Stimulated activated CD8-positive, alpha-beta memory T cell treated with anti-CD3 and anti-CD28 coated beads, Interleukin-4, amount 100 ng/mL, for 24 hours (primary cell): ENCODE results near the gene IFNA17.
"Not testable (repeated sequence)": the region's sequence is repeated elsewhere in the genome, so short reads cannot be mapped to it uniquely, and the experiment has no call there.

Source experiments
- DNase-seq: peaks from one replicate; pipeline ENCODE4 v3.0.0-alpha.2; 2020; ENCODE audit warnings: low read depth

IFNA17 gene

GRCh38 chr9:21210311-21210710 is 17.7 kb downstream of the IFNA17 start:
- DNase-seq: no peak

DNA sequence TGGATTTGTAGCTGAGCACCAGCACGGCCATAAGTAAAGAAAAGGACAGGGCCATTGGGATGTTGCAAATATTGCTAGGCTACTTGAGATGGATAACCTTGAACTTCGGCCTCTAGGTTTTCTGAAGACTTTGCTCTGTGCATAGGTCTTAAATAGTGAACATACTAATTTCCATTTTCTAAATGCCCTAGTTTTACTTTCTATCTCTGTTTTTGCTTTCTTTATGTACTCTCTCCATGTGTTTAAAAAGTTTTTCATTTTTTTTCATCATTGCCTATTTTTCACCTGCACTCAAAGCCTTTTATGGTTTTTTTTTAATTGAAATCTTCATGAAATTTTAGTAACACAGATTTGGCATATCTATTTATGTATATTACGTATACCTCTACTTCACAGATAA is 21.0 kb downstream of the IFNA17 start, which contains the start of gene IFNA10:
IFNA10 (minus strand) TSS at position 101 of the 400 bp plus-strand sequence; CDS start at position 55, 46 bp downstream.
- DNase-seq: not testable (repeated sequence)

GRCh38 chr9:21205204-21205603 is 22.8 kb downstream of the IFNA17 start:
- no peak for DNase-seq

DNA sequence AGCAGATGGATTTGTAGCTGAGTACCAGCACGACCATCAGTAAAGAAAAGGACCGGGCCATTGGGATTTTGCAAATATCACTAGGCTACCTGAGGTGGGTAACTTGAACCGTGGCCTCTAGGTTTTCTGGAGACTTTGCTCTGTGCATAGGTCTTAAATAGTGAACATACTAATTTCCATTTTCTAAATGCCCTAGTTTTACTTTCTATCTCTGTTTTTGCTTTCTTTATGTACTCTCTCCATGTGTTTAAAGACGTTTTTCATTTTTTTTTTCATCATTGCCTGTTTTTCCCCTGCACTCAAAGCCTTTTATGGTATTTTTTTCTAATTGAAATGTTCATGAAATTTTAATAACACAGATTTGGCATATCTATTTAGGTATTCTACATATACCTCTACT is 25.9 kb downstream of the IFNA17 start, which contains the start of gene IFNA7:
IFNA7 (minus strand) TSS at position 101 of the 400 bp plus-strand sequence; CDS start at position 61, 40 bp downstream.
- DNase-seq: not testable (repeated sequence)

DNA sequence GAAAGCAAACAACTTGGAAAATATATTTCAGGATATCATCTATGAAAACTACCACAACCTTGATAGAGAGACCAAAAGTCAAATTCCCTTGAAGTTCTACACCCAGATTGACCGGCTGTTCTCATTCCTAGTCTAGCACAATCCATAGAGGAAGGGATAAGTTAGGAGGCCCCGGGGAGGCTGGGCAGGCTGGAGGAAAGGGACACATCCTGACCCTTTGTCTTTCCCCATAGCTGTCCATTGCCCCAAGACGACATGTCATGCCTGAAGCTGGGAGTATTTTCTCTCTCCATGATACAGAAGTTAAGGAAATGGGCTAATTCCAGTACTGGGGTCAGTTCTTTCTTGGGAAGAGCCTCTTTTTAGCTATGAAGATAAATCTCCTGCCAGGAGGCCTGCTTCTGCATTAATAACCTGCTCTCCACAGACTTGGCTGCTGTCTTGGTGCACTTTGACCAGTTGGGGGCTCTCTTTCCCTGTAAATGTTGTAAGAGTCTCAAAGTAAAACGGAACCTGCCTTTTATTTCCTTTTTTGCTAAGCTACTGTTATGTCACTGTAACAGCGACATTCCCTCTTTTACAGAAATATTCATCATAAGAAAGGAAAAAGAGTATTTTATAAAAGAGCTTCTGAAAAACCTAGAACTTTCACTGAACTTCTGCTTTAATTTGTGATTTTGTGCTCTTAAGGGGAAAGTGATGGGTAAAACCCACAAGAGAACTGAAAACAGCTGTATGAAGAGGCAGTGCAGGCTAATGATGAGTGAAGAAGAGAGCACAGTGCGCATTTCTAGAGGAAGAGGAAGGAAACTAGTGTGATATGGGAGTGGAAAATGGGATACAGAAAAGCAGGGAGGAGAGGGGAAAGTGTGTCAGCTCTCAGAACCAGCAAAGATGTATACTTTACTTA is 32.9 kb downstream of the IFNA17 start:
- DNase-seq: not testable (repeated sequence)

GRCh38 chr9:21187487-21187886 is 40.5 kb downstream of the IFNA17 start, which contains the start of gene IFNA4:
Gene IFNA4, minus strand, starts transcription at chr9:21187587. Its CDS starts 56 bp downstream, at chr9:21187531.
- not testable (repeated sequence) for DNase-seq

DNA sequence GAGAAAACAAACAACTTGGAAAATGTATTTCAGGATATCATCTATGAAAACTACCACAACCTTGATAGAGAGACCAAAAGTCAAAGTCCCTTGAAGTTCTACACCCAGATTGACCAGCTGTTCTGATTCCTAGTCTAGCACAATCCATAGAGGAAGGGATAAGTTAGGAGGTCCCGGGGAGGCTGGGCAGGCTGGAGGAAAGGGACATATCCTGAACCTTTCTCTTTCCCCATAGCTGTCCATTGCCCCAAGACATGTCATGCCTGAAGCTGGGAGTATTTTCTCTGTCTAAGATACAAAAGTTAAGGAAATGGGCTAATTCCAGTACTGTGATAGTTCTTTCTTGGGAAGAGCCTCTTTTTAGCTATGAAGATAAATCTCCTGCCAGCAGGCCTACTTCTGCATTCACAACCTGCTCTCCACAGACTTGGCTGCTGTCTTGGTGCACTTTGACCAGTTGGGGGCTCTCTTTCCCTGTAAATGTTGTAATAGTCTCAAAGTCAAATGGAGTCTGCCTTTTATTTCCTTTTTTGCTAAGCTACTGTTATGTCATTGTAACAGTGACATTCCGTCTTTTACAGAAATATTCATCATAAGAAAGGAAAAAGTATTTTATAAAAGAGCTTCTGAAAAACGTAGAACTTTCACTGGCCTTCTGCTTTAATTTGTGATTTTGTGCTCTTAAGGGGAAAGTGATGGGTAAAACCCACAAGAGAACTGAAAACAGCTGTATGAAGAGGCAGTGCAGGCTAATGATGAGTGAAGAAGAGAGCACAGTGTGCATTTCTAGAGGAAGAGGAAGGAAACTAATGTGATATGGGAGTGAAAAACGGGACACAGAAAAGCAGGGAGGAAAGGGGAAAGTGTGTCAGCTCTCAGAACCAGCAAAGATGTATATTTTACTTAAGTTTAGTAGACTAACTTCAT is 44.9 kb downstream of the IFNA17 start:
- not testable (repeated sequence) for DNase-seq
